Liver (tissue), 2 donors: Measurements from ENCODE around the gene HADHB.

ENCODE experiments used
- JUND ChIP-seq, 2 donors: IDR thresholded peaks; 2 replicates each; pipeline ENCODE4 v1.6.1; 2016; ENCODE audit warnings: antibody characterized with exemption in 2 of 2
- NR2F2 ChIP-seq: IDR thresholded peaks from 2 replicates; pipeline ENCODE4 v1.6.1; 2016; ENCODE audit warnings: antibody characterized with exemption
- TF ChIP-seq, protein P1 (sequence below): IDR thresholded peaks from 2 replicates; pipeline ENCODE4 v1.6.1; 2016; ENCODE audit warnings: antibody characterized with exemption
- TF ChIP-seq, protein P2 (sequence below): IDR thresholded peaks from 2 replicates; pipeline ENCODE4 v1.6.1; 2016; ENCODE audit warnings: antibody characterized with exemption
- donor health status: healthy.

DNA sequence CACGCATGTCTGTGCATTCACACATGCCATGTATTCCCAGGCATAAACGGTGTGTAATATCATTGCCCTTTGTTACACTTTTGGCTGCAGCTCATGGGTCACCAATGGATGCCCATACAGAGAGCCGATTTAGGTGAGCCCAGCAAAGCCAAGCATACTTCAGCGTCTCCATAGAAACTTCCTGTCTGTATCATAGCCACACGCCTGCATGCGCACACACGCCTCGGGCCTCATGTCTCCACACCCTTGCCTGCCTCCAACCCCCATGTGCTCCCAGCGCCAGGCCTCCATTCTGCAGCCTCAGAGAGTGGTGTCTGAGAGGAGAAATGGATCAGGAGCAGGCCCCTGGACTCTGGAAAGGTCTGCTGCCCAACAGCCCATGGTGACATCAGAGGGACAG is 67.7 kb downstream of the HADHB start:
- no peak for TF ChIP-seq NR2F2
- no peak for TF ChIP-seq JUND (IDR thresholded peaks at IDR 0.05)
- TF ChIP-seq, protein P1, sequence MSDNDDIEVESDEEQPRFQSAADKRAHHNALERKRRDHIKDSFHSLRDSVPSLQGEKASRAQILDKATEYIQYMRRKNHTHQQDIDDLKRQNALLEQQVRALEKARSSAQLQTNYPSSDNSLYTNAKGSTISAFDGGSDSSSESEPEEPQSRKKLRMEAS: no peak
- TF ChIP-seq, protein P2, sequence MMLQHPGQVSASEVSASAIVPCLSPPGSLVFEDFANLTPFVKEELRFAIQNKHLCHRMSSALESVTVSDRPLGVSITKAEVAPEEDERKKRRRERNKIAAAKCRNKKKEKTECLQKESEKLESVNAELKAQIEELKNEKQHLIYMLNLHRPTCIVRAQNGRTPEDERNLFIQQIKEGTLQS: no peak
